Urinary bladder (tissue), 4 donors: ENCODE measurements around the gene LGALS4. TPM values are rescaled to one million over a fixed set of nuclear protein-coding genes. Genes with fewer than 3 reads are reported as not detected.
"Not testable (repeated sequence)": the region's sequence is repeated elsewhere in the genome, so short reads cannot be mapped to it uniquely, and the experiment has no call there.

Experiments
- DNase-seq: peaks from one replicate; pipeline ENCODE4 v3.0.0-alpha.2; 2015; ENCODE audit errors: extremely low spot score
- H3K27ac ChIP-seq: one replicate; pipeline ENCODE4 v1.5.1; 2013; ENCODE audit warnings: low read depth, mild to moderate bottlenecking, moderate library complexity
- H3K36me3 ChIP-seq: one replicate; pipeline ENCODE4 v1.6.1; 2013; ENCODE audit warnings: mild to moderate bottlenecking, moderate library complexity; ENCODE audit not compliant: insufficient read depth
- H3K4me1 ChIP-seq: one replicate; pipeline ENCODE4 v1.6.1; 2013; ENCODE audit warnings: mild to moderate bottlenecking, moderate library complexity; ENCODE audit not compliant: insufficient read depth
- H3K4me3 ChIP-seq: one replicate; pipeline ENCODE4 v1.5.1; 2013; ENCODE audit warnings: low read depth, low read length
- WGBS: extraction: QIAGEN DNeasy Blood & Tissue Kit; methylation state at CpG from one replicate; pipeline ENCODE4 v1.1.7; 2013; 5-methylcytosine and 5-hydroxymethylcytosine counted together
- polyA plus RNA-seq: library from polyadenylated mRNA; stranded (reverse); fragments of 200-250 nt; gene quantifications from one replicate; pipeline ENCODE4 v1.2.3, GENCODE V29; 2013
- total RNA-seq: library from RNA; depleted of rRNA; stranded (reverse); fragments of >200 nt; gene quantifications from one replicate; pipeline ENCODE4 v1.2.3, GENCODE V29; 2014
- donor health status: healthy with polysubstance abuse.
- donor health status: healthy.

LGALS4 gene
- total and polyA plus RNA-seq, 2 donors: 1.7 to 2.2 TPM

DNA sequence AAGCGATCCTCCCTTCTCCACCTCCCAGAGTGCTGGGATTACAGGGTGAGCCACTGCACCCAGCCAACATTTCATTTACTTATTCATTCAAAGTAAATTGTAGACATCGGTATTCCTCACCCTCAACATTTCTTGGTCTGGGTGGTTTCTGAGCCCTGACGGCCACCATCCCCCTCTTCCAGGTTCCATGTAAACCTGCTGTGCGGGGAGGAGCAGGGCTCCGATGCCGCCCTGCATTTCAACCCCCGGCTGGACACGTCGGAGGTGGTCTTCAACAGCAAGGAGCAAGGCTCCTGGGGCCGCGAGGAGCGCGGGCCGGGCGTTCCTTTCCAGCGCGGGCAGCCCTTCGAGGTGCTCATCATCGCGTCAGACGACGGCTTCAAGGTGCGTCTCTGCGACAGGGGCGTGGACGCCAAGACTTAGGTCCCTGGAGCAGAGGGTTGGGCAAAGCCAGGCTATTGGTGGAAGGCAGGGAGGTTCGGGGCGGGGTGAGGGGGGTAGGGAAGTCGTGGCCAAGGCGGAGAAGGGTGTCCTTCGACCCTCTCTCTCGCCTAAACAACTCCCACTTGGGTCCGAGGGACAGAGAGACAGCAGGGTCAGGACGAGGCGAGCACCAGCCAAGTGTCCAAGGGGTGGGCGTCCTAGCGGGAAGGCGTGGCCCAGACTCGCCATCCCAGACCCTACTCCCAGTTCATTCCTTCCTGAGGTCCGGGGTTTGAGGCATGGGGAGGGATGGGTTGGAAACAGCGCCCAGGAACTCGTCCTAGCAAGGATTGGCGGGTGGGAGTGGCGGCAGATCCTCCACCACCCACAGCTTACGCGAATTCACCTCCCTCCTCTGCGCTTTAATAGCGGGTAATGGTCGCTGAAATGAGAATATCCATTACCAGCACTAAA lies 22.0 kb downstream of the LGALS4 start:
- not testable (repeated sequence) for H3K4me1 ChIP-seq, H3K27ac ChIP-seq, DNase-seq, H3K36me3 ChIP-seq, H3K4me3 ChIP-seq
- 41% methylated on average over 18 of the region's 49 CpGs for WGBS

GRCh38 chr19:38788478-38789243 lies 24.1 kb downstream of the LGALS4 start, which contains the start of gene LGALS7B:
Gene LGALS7B (plus strand): TSS chr19:38789200. CDS start chr19:38789227, 27 bp downstream.
- DNase-seq: no peak
- Histone ChIP-seq H3K4me3 (no peak within 1 kb of the TSS), H3K4me1 (peaks cover 2% of the 10 kb centered on the region), H3K36me3 (no peaks in the 10 kb centered on the region), H3K27ac (no peak within 1 kb of the TSS)
- 62% methylated on average over 13 of the region's 17 CpGs for WGBS

DNA sequence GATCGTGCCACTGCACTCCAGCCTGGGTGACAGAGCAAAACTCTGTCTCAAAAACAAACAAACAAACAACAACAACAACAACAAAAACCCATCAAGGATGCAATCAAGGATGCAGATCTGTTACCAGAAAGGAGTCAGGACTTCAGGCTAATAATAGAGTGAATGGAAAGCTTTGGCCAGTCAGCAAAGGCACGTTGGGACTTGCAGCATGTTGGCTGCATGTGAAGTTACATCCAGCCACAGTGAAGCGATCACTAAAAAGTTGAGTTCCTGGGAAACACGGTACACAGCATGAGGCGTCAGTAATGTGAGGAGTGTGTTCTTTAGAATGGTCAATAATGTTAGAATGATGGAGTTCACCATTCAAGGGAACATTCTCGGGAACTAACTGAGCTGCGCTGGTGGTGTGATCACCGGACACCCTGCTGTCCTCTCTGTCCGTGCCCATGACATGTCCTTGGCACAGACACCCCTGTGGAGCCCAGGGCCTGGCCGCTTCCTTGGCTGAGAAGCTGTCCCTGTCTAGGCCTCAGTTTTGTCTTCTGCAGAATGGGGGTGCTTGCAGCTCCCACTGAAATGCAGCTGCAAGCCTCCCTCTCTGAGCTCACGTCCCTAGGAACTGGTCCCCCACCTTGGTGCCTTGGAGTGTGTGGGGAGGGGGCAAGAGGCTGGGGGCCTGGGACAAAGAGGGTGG lies 26.0 kb downstream of the LGALS4 start:
- Histone ChIP-seq H3K4me3 (no peak overlapping the region), H3K27ac (no peak overlapping the region), H3K4me1 (peaks cover 2% of the 10 kb centered on the region), H3K36me3 (no peaks in the 10 kb centered on the region)
- no peak for DNase-seq
- WGBS: 75% methylated on average over 11 of the region's 11 CpGs

GRCh38 chr19:38786061-38786460 lies 26.7 kb downstream of the LGALS4 start:
- not testable (repeated sequence) for H3K4me3 ChIP-seq, H3K27ac ChIP-seq, H3K36me3 ChIP-seq, DNase-seq, H3K4me1 ChIP-seq
- WGBS: 84% methylated on average over 3 of the region's 3 CpGs

- 94% methylated on average over 7 of the region's 7 CpGs for WGBS
- Histone ChIP-seq H3K27ac (no peak overlapping the region), H3K36me3 (no peaks in the 10 kb centered on the region), H3K4me1 (peaks cover 2% of the 10 kb centered on the region), H3K4me3 (no peak overlapping the region)
- DNase-seq: no peak
Observed at GRCh38 chr19:38785187-38785699, 27.5 kb downstream of the LGALS4 start.

DNA sequence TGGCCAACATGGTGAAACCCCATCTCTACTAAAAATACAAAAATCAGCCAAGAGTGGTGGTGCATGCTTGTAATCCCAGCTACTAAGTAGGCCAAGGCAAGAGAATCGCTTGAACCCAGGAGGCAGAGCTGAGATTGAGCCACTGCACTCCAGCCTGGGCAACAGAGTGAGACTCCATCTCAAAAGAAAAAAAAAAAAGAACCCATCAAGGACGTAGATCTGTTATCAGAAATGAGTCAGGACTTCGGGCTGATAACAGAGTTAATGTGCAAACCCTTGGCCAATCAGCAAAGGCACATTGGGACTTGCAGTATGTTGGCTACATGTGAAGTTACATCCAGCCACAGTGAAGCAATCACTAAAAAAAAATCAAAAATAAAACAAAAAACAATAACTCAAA lies 28.5 kb downstream of the LGALS4 start:
- Histone ChIP-seq H3K27ac (no peak overlapping the region), H3K4me3 (no peak overlapping the region), H3K36me3 (no peaks in the 10 kb centered on the region), H3K4me1 (peaks cover 2% of the 10 kb centered on the region)
- WGBS: 57% methylated on average over 3 of the region's 3 CpGs
- no peak for DNase-seq

DNA sequence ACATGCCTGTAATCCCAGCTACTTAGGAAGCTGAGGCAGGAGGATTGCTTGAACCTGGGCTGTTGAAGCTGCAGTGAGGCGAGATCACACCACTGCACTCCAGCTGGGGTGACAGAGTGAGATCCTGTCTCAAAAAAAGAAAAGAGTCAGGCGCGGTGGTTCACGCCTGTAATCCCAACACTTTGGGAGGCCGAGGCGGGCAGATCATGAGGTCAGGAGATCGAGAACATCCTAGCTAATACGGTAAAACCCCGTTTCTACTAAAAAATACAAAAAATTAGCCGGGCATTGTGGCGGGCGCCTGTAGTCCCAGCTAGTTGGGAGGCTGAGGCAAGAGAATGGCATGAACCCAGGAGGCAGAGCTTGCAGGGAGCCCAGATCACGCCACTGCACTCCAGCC lies 30.5 kb downstream of the LGALS4 start:
- H3K4me3 ChIP-seq, H3K4me1 ChIP-seq, H3K36me3 ChIP-seq, H3K27ac ChIP-seq, DNase-seq: not testable (repeated sequence)
- WGBS: 86% methylated on average over 13 of the region's 13 CpGs

GRCh38 chr19:38781058-38781457 lies 31.7 kb downstream of the LGALS4 start:
- WGBS: 70% methylated on average over 7 of the region's 7 CpGs
- Histone ChIP-seq H3K4me1 (no peaks in the 10 kb centered on the region), H3K36me3 (no peaks in the 10 kb centered on the region), H3K4me3 (no peak overlapping the region), H3K27ac (no peak overlapping the region)
- no peak for DNase-seq

DNA sequence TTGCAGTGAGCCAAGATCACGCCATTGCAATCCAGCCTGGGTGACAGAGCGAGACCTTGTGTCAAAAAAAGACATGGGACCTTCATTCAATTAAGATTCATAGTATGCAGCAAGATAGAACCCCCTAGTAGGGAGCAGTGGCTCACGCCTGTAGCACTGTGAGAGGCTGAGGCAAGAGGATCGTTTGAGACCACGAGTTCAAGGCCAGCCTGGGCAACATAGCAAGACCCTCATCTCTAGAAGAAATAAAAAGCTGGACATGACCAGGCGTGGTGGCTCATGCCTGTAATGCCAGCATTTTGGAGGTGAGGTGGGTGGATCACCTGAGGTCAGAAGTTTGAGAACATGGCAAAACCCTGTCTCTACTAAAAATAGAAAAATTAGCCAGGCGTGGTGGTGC lies 32.3 kb downstream of the LGALS4 start:
- 86% methylated on average over 7 of the region's 7 CpGs for WGBS
- Histone ChIP-seq H3K4me1 (no peaks in the 10 kb centered on the region), H3K4me3 (no peak overlapping the region)

DNA sequence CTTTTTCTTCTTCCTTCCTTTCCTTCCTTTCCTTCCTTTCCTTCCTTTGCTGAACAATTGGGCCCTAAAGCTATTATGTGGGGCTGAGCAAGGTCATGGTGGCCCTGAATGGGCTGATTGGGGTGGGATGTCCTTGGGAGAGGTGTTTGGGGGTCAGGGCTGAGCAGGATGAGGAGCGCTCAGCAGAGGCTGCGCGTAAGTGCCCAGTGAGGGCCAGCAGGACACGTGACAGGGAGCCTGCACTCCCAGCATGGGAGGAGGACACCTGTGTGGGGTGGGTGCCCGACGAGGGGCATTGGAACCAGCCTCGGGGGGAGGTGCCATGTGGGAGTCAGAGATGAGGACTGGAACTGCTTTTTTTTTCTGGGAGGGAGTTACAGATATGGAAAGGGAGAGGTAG lies 34.0 kb downstream of the LGALS4 start:
- no peak overlapping the region for H3K4me3 ChIP-seq
- no peaks in the 10 kb centered on the region for H3K36me3 ChIP-seq
- WGBS: 55% methylated on average over 7 of the region's 7 CpGs
- no peak overlapping the region for H3K27ac ChIP-seq
- H3K4me1 ChIP-seq: no peaks in the 10 kb centered on the region
- no peak for DNase-seq

More for the DNA sequence above, 32.3 kb downstream of the LGALS4 start:
- Histone ChIP-seq H3K27ac (no peak overlapping the region), H3K36me3 (no peaks in the 10 kb centered on the region)
- no peak for DNase-seq

- Histone ChIP-seq H3K4me3 (no peak overlapping the region), H3K4me1 (no peaks in the 10 kb centered on the region), H3K36me3 (no peaks in the 10 kb centered on the region), H3K27ac (no peak overlapping the region)
- WGBS: 81% methylated on average over 13 of the region's 13 CpGs
- DNase-seq: no peak
Observed at GRCh38 chr19:38774181-38774950, 38.4 kb downstream of the LGALS4 start.

- WGBS: 70% methylated on average over 10 of the region's 14 CpGs
- H3K27ac ChIP-seq: no peak within 1 kb of the TSS
- H3K4me1 ChIP-seq: no peaks in the 10 kb centered on the region
- DNase-seq: no peak
- H3K36me3 ChIP-seq: no peaks in the 10 kb centered on the region
- no peak within 1 kb of the TSS for H3K4me3 ChIP-seq
Observed at GRCh38 chr19:38773469-38774177, 39.1 kb downstream of the LGALS4 start, which contains the start of gene LGALS7. Gene LGALS7 (minus strand): TSS chr19:38773517. CDS start chr19:38773492, 25 bp downstream.
